ENCODE results near the gene CTSW.

The CTSW gene

DNA sequence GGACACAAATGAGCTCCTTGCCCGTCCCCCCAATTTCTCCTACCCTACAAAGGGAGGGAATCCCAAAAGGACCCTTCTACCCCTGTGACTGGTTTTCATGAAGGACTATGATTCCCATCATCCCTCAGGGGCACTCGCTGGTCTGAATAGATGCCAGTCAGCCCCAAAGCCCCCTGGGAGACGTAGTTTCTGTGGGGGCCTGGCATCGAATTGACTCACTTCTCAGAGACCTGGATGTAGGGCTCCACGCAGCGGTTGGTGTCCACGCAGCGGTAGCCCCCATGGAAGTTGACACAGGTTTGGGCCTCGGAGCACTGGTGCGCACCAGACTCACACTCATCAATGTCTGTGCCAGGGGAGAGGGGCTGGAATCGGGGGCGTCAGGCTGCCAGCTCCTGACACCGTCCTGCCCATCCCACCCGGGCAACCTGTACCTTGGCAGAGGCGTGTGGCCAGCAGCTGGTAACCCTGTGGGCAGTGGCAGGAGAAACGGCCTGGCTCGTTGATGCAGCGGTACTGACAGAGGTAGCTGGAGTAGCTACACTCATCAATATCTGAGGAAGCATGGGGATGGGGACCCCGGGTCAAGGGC, 11.5 kb upstream of the CTSW start:
- DNase-seq: peak; percentile 38

- DNase-seq: no peak
Measured at GRCh38 chr11:65868907-65869306, 10.7 kb upstream of the CTSW start.

GRCh38 chr11:65869643-65870306, 9.9 kb upstream of the CTSW start:
- DNase-seq: no peak

DNA sequence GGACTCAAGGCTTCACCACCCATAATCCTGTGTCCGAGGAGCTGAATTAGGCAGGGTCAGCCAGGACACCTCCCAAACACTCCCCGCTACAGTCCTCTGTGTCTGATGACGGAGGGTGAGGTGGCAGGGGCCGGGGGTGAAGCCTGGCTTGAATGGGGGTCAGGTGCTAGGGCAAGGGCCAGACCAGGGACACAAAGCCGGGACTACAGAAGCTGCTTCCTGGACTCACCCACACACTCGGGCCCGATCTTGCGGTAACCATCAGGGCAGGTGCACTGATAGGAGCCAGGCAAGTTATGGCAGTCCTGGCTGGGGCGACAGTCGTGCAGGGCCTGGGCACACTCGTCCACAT, 9.4 kb upstream of the CTSW start:
- no peak for DNase-seq

- no peak for DNase-seq
Measured at GRCh38 chr11:65870706-65871681, 8.6 kb upstream of the CTSW start.

- no peak for DNase-seq
Measured at GRCh38 chr11:65871811-65872548, 7.7 kb upstream of the CTSW start.

- no peak for DNase-seq
Measured at GRCh38 chr11:65872586-65873317, 6.9 kb upstream of the CTSW start, which contains the start of gene EFEMP2. Gene EFEMP2, minus strand, starts transcription at chr11:65872800. Its CDS starts 446 bp downstream, at chr11:65872354.

- peak; percentile 92 for DNase-seq
Measured at GRCh38 chr11:65873318-65874156, 6.1 kb upstream of the CTSW start.

GRCh38 chr11:65880027-65880426, 390 bp downstream of the CTSW start:
- DNase-seq: no peak

DNA sequence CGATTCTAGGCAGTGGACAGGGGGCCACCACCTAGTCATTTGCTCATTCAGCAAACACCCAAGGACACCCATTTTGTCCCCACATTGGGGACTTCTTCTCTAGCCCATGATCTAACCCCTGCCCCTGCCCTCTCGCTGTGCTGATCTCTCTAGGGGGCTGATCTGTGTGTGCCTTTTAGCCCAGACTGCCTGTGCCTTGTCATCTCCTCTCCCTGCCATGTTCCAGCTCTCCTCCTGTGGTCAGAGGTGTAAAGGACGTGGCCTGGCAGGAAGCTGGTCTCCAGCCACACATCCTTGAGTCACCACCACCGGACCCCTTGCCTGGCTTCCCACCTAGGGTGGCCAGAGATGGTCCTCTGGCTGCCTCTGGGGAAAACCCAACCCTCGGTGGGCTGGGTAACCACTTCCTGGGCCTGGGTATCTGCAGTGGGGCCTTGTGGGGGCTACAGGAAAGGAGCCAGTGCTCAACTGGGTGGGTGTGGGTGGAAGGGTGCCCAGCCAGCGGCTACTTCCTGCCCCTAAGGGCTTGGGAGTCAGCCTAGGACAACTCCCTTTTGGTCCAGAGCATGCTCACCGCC, 1.3 kb downstream of the CTSW start:
- DNase-seq: no peak

GRCh38 chr11:65882120-65883057, 2.8 kb downstream of the CTSW start:
- DNase-seq: no peak

DNA sequence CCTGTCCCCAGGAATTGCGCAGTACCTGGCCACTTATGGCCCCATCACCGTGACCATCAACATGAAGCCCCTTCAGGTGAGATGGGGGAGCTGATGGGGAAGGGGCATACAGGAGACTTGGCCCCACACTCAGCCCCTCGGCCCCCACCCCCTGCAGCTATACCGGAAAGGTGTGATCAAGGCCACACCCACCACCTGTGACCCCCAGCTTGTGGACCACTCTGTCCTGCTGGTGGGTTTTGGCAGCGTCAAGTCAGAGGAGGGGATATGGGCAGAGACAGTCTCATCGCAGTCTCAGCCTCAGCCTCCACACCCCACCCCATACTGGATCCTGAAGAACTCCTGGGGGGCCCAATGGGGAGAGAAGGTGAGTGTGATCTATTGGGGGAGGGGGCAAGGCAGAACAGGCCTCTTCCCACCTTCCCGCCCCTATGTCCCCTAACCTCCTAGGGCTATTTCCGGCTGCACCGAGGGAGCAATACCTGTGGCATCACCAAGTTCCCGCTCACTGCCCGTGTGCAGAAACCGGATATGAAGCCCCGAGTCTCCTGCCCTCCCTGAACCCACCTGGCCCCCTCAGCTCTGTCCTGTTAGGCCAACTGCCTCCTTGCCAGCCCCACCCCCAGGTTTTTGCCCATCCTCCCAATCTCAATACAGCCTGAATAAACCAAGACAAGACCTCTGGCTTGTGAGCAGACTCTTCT, 3.6 kb downstream of the CTSW start:
- DNase-seq: no peak

DNA sequence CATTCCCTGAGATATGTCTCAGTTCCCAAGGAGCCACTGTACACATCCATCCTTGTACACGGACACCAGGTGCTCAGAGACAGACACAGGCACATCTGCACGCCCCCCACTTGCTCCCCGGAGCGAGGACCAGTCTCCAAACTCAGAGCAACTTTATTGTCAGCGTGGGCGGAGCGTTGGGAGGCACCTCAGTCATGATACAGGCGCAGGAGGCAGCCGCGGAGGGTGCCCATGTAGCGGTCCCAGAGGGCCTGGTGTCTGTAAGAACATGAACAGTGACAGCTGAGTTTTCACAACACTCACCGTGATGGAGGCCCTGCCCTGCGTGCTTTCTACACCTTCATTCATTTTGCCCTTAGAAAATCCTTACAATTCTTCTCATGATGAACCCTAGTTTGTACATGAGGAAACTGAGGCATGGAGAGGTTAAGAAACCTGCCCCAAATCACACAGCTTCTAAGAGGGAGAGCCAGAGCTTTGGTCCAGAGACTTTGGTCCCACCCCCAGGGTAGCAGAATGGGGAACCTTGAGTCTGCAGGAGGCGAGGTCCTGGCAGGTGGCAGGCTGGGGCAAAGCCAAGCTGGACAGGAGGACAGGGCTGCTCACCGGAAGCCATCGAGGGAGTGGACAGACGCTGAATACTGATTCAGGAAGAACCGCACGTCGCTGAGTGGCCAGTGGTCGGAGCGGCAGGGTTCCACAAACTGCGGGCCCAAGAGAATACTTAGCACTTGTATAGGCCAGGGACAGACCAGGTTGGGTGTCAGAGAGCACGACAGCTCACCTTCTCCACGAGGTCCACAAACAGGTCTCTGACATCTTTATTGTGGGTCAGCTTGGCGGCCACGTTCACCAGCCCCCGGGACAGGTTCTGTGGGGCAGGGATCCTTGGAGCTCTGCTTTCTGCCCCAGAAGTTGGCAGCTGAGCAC, 4.4 kb downstream of the CTSW start:
- no peak for DNase-seq

DNA sequence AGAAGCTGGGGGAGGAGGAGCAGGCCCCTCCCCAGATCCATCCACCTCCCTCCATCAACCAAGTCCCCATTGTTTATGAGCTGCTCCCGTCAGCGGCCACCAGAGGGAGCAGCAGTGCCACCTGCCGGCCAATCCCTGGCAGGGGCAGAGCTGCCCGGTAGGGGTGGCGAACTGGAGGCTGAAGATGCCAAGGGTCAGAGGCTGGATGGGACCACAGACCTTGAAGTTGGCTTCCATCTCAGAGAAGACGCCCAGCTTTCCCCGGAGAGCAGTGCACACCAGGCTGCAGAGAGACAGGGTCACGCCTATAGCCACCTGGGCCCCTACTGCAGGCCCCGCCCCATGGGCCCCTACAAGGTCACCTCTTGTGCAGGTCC, 5.1 kb downstream of the CTSW start:
- peak; percentile 79 for DNase-seq

GRCh38 chr11:65885231-65885630, 5.6 kb downstream of the CTSW start:
- no peak for DNase-seq

- no peak for DNase-seq
Measured at GRCh38 chr11:65885808-65886536, 6.3 kb downstream of the CTSW start.

Data from hematopoietic multipotent progenitor cell treated with erythropoietin and hydrocortisone succinate and interleukin-3 and kit ligand, for 8 days (in vitro differentiated cells).